ENCODE measurements around the gene RUBCN.
"Not testable (repeated sequence)": the region's sequence is repeated elsewhere in the genome, so short reads cannot be mapped to it uniquely, and the experiment has no call there.

RUBCN gene

DNA sequence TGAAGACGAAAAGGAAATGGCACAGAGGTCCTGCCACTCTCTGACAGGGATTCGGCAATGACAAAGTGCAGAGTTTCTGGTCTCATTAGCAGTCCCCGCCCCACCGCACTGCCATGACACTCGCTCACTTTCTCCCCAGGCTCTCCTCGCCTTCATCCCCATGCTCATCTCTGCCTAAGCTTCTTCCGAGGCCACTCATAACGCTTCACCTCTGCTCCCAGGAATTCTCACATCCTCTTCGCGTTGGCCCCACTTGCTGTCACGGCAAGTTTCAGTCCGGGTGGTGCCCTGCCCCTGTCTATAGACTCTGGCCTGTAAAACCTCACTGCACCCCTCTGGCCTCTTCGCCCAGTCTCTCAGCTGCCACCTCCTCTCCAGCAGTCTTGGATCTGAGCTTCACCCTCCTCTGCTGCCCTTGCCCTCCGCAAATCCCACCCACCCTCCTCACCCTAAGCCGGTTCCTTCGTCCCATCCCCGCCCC lies 654 bp downstream of the RUBCN start:
- peak; percentile 16 to 25 (median 18) for DNase-seq (ENCODE audit: low read depth in 2 of 3, low spot score in 2 of 3)

DNA sequence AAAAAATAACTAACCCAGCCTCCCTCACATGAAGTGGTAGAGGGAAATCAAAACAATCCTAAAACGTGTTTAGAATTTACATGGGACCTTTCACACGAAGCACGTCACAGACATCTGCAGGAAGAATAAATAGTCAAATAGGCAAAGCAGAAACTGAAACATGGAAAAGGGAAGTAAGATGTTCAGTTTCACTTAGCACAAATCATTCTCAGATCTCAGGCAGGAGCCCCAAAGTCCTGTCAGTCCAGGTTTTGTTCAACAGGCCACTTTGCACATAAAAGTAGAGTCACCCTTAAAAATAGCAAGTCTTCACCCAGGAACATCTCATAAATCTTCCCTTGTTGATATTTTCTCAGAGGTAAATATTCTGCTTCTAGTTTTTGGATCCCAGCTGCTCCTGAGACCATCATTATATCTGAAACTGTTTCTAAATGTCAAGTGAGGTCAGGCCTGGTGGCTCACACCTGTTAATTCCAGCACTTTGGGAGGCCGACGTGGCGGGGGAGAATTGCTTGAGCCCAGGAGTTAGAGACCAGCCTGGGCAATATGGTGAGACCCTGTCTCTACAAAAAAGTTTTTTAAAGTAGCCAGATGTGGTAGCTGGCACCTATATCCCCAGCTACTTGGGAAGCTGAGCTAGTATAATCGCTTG lies 1.9 kb downstream of the RUBCN start:
- no peak for DNase-seq (ENCODE audit: low read depth in 2 of 3, low spot score in 2 of 3)

DNA sequence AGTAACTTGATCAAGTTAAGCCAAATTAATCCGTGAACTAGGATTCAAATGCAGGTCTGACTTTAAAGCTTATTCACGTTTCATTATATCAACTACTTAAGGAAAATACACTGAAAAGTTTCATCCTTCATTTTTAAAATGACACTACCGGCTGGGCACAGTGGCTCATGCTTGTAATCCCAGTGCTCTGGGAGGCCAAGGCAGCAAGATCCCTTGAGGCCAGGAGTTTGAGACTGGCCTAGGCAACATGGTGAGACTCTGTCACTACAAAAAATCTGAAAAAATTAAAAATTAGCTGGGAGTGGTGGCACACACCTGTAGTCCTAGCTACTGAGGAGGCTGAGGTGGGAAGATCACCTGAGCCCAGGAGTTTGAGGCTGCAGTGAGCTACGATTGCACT lies 3.7 kb downstream of the RUBCN start:
- DNase-seq (ENCODE audit: low read depth in 2 of 3, low spot score in 2 of 3): no peak

DNA sequence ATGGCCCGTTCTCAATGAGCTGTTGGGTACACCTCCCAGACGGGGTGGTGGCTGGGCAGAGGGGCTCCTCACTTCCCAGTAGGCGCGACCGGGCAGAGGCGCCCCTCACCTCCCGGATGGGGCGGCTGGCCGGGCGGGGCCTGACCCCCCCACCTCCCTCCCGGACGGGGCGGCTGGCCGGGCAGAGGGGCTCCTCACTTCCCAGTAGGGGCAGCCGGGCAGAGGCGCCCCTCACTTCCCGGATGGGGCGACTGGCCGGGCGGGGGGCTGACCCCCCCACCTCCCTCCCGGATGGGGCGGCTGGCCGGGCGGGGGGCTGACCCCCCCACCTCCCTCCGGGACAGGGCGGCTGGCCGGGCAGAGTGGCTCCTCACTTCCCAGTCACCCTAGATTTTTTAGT lies 5.2 kb downstream of the RUBCN start:
- DNase-seq (ENCODE audit: low read depth in 2 of 3, low spot score in 2 of 3): not testable (repeated sequence)

DNA sequence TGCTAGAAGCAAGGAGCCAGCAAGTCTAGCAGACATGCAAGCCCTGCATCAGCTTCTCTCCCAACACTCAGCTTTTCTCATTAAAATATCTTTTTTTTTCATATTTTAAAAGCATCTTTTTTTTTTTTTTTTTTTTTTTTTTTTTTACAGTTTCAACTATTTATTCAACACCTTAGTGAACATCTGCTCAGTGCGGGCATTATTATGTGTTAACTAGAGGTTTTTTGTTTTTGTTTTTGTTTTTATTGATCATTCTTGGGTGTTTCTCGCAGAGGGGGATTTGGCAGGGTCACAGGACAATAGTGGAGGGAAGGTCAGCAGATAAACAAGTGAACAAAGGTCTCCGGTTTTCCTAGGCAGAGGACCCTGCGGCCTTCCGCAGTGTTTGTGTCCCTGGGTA lies 5.9 kb downstream of the RUBCN start:
- DNase-seq (ENCODE audit: low read depth in 2 of 3, low spot score in 2 of 3): not testable (repeated sequence)

DNA sequence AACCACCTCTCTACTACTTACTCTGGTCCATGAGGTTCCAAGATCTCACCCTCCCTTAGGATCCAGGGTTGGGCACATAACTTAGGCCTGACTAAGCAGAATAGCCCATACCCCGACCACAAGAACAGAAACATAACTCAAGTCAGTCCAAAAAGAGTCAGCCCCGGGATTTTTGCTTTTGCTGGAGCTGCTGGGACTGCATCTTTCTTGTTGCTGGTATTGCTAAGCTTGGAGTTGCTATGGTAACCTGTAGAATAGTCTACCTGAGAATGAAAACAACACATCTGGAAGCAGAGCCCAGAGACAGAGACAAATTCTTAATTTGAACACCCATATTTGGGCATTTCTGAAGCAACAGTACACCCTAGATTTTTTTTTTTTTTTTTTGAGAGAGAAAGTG lies 6.5 kb downstream of the RUBCN start:
- no peak for DNase-seq (ENCODE audit: low read depth in 2 of 3, low spot score in 2 of 3)

DNA sequence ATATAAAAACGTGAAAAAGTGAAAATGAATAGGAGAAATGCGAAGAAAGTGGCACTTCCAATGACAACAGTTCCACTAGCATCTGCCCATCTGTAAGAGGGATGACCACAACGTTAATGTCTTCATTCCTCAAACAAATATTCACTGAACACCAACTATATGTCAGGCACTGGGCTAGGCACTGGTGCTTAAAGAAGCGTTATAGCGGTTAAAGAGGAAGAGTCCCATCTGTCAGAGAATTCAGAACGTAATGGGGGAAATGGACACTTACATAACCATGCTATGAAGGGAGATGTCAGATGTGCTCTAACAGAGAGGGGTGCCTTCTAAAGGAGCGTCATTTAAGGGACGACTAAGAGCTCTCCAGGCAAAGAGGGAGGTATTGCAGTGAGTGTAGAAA lies 8.2 kb downstream of the RUBCN start:
- DNase-seq (ENCODE audit: low read depth in 2 of 3, low spot score in 2 of 3): no peak

DNA sequence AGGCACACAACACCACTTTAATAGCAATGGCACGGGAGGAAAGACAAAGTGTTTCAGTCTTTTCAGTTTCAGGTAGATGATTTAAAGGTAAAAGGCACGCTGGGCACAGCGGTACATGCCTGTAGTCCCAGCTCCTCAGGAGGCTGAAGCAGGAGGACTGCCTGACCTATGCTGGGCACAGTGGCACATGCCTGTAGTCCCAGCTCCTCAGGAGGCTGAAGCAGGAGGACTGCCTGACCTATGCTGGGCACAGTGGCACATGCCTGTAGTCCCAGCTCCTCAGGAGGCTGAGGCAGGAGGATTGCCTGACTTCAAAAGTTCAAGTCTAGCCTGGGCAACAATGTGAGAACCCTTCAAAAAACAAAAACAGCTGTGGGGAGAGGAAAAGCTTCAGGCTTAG lies 8.8 kb downstream of the RUBCN start:
- not testable (repeated sequence) for DNase-seq (ENCODE audit: low read depth in 2 of 3, low spot score in 2 of 3)

DNA sequence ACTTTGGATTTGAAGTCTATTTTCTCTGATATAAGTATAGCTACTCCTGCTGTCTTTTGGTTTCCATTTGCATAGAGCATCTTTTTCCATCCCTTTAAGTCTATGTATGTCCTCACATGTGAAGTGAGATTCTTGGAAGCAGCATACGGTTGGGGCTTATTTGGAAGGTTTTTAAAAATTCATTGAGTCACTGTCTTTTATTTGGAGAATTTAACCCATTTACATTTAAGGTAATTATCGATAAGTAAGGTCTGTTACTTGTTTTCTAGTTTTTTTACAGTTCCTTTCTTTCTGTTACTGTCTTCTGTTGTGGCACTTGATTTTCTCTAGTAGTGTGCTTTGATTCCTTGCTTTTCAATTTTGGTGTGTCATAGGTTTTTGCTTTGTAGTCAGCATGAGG lies 14.0 kb downstream of the RUBCN start:
- DNase-seq (ENCODE audit: low read depth in 2 of 3, low spot score in 2 of 3): no peak

DNA sequence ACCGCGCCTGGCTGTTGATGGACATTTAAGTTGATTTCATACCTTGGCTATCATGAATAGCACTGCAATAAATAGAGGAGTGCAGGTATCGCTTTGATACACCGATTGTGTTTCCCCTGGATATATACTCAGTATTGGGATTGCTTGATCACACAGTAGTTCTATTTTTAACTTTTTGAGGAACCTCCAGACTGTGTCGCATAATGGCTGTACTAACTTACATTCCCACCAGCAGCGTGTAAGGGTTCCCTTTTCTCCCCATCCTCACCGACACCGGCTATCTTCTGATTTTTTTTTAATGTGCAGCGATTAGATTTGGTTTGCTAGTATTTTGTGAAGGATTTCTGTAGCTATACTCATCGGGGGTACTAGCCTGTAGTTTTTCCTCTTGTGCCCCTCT lies 16.0 kb downstream of the RUBCN start:
- DNase-seq (ENCODE audit: low read depth in 2 of 3, low spot score in 2 of 3): no peak

DNA sequence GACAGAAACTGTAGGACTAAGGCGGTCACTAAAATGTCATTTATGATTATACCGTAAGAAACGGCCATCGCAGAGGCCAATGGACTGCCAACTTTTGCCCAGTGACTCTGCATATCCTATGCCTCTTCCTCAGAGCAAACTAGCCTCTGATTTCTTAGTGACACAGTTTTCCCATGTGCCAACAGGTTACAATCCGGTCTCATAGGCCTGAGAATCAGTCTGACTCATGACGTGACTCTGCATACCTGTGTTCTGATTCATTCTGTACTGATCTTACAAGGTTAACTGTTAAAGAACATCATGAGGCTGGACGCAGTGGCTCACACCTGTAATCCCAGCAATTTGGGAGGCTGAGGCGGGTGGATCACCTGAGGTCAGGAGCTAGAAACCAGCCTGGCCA lies 17.8 kb downstream of the RUBCN start:
- DNase-seq (ENCODE audit: low read depth in 2 of 3, low spot score in 2 of 3): no peak

DNA sequence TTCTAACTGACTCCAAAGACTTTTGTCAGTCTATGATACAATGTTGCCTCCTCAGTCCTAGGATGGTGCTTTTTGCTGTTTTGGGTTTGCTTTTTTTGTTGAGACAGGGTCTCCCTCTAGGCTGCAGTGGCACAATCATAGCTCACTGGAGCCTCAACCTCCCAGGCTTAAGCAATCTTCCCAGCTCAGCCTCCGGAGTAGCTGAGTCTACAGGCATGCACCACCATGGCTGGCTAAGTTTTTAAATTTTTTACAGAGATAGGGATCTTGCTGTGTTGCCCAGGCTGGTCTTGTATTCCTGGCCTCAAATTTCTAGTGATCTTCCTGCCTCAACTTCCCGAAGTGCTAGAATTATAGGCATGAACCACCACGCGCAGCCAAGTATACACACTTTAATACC lies 22.5 kb downstream of the RUBCN start:
- DNase-seq (ENCODE audit: low read depth in 2 of 3, low spot score in 2 of 3): no peak

DNA sequence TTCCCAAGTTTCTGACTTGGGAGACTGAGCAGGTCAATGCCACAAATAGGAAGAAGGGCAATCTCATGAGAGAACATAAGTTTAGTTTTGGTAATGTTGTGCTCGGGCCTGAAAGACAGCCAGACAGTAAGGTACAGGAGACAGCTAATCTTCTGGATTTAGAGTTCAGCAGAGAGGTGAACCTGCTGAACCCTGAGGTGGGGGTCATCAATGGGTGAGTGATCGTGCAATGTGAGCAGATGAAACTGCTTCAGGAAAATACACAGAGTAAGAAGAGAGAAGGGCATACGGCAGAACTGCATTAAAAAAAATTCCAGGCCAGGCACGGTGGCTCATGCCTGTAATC lies 23.3 kb downstream of the RUBCN start:
- no peak for DNase-seq (ENCODE audit: low read depth in 2 of 3, low spot score in 2 of 3)

DNA sequence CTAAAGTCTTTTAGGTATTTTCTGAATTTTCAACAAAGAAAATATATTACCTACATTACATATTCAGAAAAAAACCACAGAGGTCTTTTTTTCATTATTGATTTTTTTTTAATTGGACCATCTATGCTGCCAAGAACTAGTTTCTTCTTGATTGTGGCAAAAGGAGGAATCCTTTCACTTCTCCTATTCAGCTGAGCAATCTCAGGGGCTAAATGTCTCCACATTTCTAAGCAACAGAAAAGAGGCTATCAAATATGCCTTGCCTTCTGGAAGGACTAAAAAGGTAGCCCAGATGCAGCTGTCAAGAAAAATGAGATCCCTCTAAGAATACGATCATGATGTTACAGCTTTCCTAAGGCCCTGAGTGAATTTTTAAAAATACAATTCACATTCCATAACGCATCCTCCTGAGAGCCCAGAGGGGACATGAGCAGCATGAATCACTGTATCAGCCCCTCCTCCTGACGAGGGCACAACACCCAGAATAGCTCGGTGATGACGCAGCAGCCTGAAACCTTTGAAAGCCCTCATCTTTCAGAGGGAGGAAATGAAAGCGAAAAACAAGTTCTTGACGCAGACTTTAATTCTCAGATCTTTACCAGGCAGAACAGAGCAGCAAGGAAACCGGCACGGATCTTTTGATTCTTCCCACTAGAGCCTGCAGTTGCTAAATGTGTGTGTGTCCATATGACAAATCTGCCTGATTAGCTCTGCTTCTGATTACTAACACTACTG lies 24.6 kb downstream of the RUBCN start:
- DNase-seq (ENCODE audit: low read depth in 2 of 3, low spot score in 2 of 3): peak; percentile 23 to 60 (median 45)

DNA sequence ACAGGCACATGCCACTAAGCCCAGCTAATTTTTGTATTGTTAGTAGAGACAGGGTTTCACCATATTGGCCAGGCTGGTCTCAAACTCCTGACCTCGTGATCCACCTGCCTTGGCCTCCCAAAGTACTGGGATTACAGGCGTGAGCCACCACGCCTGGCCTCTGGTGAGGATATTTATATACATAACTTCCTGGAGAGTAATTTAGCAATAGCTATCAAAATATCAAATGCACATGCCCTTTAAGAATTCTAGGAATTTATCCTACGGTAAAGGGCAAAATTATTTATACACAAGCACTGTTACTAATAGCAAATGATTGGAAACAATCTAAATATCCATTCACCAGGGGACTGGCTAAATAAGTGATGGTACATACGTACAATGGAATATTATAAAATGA lies 25.7 kb downstream of the RUBCN start:
- DNase-seq (ENCODE audit: low read depth in 2 of 3, low spot score in 2 of 3): not testable (repeated sequence)

DNA sequence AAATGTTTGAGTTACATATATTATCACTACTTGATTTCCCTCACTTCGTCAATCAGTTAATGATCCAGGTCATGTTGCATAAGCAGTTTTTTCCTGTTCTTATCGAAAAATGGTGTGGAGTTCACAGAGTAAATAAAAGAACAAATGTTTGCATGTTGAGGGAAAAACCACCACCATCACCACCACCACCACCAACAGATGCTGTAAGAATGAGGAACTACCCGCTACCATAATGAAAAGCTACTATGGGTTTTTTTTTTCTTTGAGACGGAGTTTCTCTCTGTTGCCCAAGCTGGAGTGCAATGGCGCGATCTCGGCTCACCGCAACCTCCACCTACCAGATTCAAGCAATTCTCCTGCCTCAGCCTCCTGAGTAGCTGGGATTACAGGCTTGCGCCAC lies 27.6 kb downstream of the RUBCN start:
- DNase-seq (ENCODE audit: low read depth in 2 of 3, low spot score in 2 of 3): no peak

DNA sequence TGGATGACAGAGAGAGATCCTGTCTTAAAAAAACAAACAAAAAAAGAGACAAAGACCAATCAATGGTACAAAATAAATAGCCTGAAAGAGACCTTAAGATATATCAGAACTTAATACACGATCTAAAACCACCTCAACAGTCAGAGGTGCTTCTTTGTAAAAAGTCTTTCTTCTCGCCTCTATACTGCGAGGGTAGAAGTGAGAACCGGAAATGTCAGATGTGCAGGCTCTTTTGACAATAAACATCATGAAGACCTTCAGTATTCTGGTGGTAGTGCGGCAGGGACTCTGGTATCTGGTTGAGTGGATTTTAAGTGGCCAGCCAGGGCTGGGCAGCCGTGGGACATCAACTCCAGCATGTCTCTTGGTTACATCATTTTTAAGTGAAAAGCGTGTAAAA lies 30.0 kb downstream of the RUBCN start:
- no peak for DNase-seq (ENCODE audit: low read depth in 2 of 3, low spot score in 2 of 3)

DNA sequence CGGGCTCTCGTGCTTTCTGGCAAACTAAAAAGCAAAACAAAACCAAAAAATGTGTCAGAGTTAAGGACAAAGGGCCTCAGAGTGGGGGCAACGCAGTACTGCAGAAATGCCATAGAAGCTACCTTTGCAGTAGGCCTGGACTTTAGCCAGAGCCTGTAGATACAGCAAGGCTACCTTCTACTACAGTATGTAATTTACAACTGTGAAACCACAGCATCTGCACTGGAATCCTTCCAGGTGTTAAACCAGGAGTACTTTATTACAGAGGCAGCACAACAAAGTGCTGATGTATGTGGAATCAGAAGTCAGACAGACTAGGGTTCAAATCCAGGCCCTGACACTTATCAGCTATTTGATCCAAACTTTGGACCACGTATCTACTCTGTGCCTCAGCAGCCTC lies 34.9 kb downstream of the RUBCN start:
- DNase-seq (ENCODE audit: low read depth in 2 of 3, low spot score in 2 of 3): no peak

DNA sequence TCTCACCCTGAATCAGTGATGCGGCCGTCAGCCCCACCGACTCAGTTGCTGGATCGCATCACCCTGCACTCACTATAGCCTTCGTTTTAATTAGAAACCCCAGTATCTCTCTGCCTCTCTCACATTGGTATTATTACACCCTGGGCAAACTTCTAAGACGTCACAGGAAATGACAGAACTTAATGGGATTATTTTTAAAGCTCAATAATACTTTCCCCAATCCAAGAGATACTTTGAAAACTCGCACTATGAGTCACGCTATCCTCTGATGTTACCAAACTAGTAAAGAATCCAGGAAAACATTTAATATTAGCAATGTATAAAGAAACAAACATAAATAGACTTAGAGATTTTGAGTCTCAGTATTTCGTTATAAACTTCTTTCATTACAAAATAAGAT lies 36.6 kb downstream of the RUBCN start:
- DNase-seq (ENCODE audit: low read depth in 2 of 3, low spot score in 2 of 3): no peak

DNA sequence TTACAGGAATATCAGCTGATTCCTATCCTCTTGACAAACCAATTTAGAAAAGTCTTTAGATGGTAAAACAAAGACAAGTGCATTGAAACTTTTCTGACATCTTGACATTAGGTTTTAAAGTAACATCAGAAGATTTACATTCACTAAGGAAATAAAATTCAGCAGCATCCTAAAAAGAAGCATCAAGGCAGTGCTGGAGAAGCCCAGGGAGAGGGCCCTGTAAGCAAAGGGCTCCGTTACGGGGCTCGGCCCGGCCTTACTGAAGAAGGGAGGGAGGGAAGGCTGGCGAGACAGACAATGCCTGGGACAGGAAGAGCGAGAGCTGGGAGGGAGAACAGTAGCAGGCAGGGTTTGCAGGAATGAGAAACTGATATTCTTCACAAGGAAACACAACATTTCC lies 39.3 kb downstream of the RUBCN start:
- DNase-seq (ENCODE audit: low read depth in 2 of 3, low spot score in 2 of 3): no peak

DNA sequence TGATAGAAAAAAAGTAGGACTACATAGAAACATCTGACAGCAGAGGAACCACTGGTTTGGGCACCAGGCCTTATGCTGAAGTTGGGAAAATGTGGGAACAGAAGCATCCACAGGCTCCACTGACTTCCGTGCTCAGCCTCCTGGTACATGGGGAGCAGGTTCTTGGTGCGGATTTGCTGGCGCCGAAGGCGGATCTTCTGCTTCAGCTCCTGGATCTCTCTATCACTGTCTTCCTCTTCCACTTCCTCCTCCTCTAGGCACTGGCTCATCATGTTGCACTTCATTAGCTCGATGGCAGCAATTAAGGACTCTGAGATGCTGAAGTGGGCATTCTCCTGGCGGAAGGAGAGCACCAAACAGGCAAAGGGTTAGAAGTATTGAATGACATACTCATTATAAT lies 42.5 kb downstream of the RUBCN start:
- no peak for DNase-seq (ENCODE audit: low read depth in 2 of 3, low spot score in 2 of 3)

DNA sequence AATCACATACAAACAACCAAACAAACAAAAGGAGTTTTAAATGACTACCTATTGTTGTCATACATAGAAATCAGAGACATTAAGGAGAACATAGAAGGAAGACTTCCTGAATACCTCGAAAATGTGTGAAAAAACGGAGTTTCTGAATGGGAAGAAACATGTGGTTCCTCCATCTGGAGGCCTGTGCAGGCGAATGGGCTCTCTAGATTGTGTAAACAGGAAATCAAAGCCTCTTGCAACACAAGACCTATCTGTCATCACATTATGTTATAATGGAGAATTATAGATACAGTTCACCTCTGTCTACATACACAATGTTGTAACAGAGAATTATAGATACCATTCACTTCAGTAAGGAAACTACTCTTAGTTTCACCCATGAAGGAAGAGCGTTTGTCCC lies 44.1 kb downstream of the RUBCN start:
- DNase-seq (ENCODE audit: low read depth in 2 of 3, low spot score in 2 of 3): no peak

DNA sequence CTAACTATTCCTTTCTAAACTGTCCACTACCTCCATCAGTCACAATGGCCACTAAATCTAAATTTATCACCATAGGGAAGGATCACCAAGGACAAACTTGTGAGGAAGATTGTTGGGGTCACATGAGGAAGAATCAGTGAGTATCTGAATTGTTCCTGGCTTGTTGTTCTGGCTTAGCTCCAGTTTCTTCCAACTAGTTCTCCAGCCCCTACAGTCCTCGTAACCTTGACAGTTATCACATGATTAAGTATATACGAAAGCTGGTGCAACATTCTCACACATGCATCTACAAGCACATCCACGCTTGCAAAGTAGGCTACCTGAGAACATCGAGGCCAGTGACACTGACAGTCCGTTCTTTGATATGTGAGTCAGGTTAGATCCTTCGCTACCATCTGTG lies 46.0 kb downstream of the RUBCN start:
- no peak for DNase-seq (ENCODE audit: low read depth in 2 of 3, low spot score in 2 of 3)
